HG02642 (cell line): ENCODE results near the gene FAM47E.
"Not testable (repeated sequence)": the region's sequence is repeated elsewhere in the genome, so short reads cannot be mapped to it uniquely, and the experiment has no call there.

Experiments
- ATAC-seq: cut with Tn5 transposase; IDR thresholded peaks from one replicate; pipeline ENCODE4 v1.9.1; 2021; ENCODE audit warnings: mild to moderate bottlenecking; ENCODE audit not compliant: unreplicated experiment, poor library complexity

The FAM47E gene

GRCh38 chr4:76260571-76260970 is 9.1 kb downstream of the FAM47E start:
- no peak for ATAC-seq

GRCh38 chr4:76265631-76266218 is 14.2 kb downstream of the FAM47E start:
- ATAC-seq = no peak

GRCh38 chr4:76266627-76267026 is 15.1 kb downstream of the FAM47E start:
- ATAC-seq = no peak

GRCh38 chr4:76267811-76268210 is 16.3 kb downstream of the FAM47E start:
- no peak for ATAC-seq

- ATAC-seq = no peak
Measured at GRCh38 chr4:76270244-76271175, 19.0 kb downstream of the FAM47E start.

- no peak for ATAC-seq
Measured at GRCh38 chr4:76271248-76271647, 19.7 kb downstream of the FAM47E start.

GRCh38 chr4:76272073-76272472 is 20.6 kb downstream of the FAM47E start:
- no peak for ATAC-seq

- no peak for ATAC-seq
Measured at GRCh38 chr4:76272582-76272981, 21.1 kb downstream of the FAM47E start.

- ATAC-seq = no peak
Measured at GRCh38 chr4:76272999-76273398, 21.5 kb downstream of the FAM47E start.

- ATAC-seq = no peak
Measured at GRCh38 chr4:76275486-76276124, 24.1 kb downstream of the FAM47E start.

GRCh38 chr4:76276813-76277212 is 25.3 kb downstream of the FAM47E start:
- ATAC-seq = no peak

GRCh38 chr4:76277667-76278066 is 26.1 kb downstream of the FAM47E start:
- ATAC-seq = no peak

- no peak for ATAC-seq
Measured at GRCh38 chr4:76278583-76278982, 27.1 kb downstream of the FAM47E start.

GRCh38 chr4:76279462-76279861 is 27.9 kb downstream of the FAM47E start:
- no peak for ATAC-seq

- ATAC-seq = no peak
Measured at GRCh38 chr4:76280488-76281441, 29.2 kb downstream of the FAM47E start.

GRCh38 chr4:76281594-76281993 is 30.1 kb downstream of the FAM47E start:
- not testable (repeated sequence) for ATAC-seq

- no peak for ATAC-seq
Measured at GRCh38 chr4:76282941-76283689, 31.6 kb downstream of the FAM47E start.

GRCh38 chr4:76283900-76284299 is 32.4 kb downstream of the FAM47E start:
- ATAC-seq = no peak

- ATAC-seq = not testable (repeated sequence)
Measured at GRCh38 chr4:76287811-76288210, 36.3 kb downstream of the FAM47E start.
